KMS-11 (cell line): Measurements from ENCODE around the gene FIGNL2.

ENCODE experiments used
- H2AFZ ChIP-seq: fragments of 200-600 bp; sonication (generic); 2 replicates; pipeline ENCODE4 v1.6.1; 2016; ENCODE audit warnings: antibody characterized with exemption, mixed run types, low read depth
- H3K27ac ChIP-seq: fragments of 200-600 bp; sonication (generic); 2 replicates; pipeline ENCODE4 v1.6.1; 2016; ENCODE audit warnings: mild to moderate bottlenecking, mixed run types
- H3K27me3 ChIP-seq: fragments of 200-600 bp; sonication (generic); 2 replicates; pipeline ENCODE4 v1.6.1; 2017; ENCODE audit warnings: mild to moderate bottlenecking, low read depth, mixed run types, moderate library complexity; ENCODE audit not compliant: insufficient read depth
- H3K36me3 ChIP-seq: fragments of 200-600 bp; sonication (generic); 2 replicates; pipeline ENCODE4 v1.6.1; 2017; ENCODE audit warnings: mild to moderate bottlenecking, mixed run types; ENCODE audit not compliant: insufficient read depth
- H3K4me1 ChIP-seq: fragments of 200-600 bp; sonication (generic); 2 replicates; pipeline ENCODE4 v1.6.1; 2016; ENCODE audit warnings: mild to moderate bottlenecking, low read depth, mixed run types; ENCODE audit not compliant: poor library complexity, severe bottlenecking
- H3K4me2 ChIP-seq: fragments of 200-600 bp; sonication (generic); 2 replicates; pipeline ENCODE4 v1.7.0; 2016; ENCODE audit warnings: mild to moderate bottlenecking, mixed run types
- H3K4me3 ChIP-seq: fragments of 200-600 bp; sonication (generic); IDR thresholded peaks from 2 replicates; pipeline ENCODE4 v1.6.1; 2017; ENCODE audit warnings: low read depth, low read length, mixed read lengths; ENCODE audit not compliant: insufficient read depth
- H3K79me2 ChIP-seq: fragments of 200-600 bp; sonication (generic); 2 replicates; pipeline ENCODE4 v1.6.1; 2016; ENCODE audit warnings: low read depth, mixed run types; ENCODE audit not compliant: insufficient read depth
- H3K9ac ChIP-seq: fragments of 200-600 bp; sonication (generic); 2 replicates; pipeline ENCODE4 v1.6.1; 2016; ENCODE audit warnings: mild to moderate bottlenecking, mixed run types
- H4K20me1 ChIP-seq: fragments of 200-600 bp; sonication (generic); 2 replicates; pipeline ENCODE4 v1.6.1; 2016; ENCODE audit warnings: mild to moderate bottlenecking, mixed run types; ENCODE audit not compliant: insufficient read depth
- TF ChIP-seq, protein P1 (sequence below): fragments of 200-600 bp; sonication (generic); conservative IDR thresholded peaks from 2 replicates; pipeline ENCODE4 v1.6.1; 2017; ENCODE audit warnings: low read depth, mild to moderate bottlenecking, antibody characterized with exemption, low read length, moderate library complexity, mixed read lengths

The FIGNL2 gene

DNA sequence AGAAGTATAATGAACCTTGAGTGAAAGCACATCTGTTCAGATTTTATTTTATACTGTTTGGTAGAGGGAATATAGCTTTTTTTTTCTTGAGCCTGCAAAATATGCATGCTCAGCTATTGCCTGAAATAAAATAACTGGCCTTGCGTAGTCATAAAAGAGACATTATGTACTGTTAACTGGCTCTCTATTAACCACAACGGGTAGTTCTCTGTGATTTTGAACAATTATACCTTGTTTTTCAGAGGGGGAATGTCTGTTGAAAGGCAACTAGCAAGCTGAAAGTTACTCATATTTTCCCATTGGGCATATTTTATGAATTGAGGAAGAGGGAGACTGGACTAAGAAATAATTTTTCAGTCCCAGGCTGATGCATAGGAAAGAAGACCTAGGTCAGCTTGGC lies 62.6 kb downstream of the FIGNL2 start:
- no peak overlapping the region for H3K4me3 ChIP-seq
- H2AFZ ChIP-seq = no peak overlapping the region
- H3K4me1 ChIP-seq = no peaks in the 10 kb centered on the region
- TF ChIP-seq, protein P1, sequence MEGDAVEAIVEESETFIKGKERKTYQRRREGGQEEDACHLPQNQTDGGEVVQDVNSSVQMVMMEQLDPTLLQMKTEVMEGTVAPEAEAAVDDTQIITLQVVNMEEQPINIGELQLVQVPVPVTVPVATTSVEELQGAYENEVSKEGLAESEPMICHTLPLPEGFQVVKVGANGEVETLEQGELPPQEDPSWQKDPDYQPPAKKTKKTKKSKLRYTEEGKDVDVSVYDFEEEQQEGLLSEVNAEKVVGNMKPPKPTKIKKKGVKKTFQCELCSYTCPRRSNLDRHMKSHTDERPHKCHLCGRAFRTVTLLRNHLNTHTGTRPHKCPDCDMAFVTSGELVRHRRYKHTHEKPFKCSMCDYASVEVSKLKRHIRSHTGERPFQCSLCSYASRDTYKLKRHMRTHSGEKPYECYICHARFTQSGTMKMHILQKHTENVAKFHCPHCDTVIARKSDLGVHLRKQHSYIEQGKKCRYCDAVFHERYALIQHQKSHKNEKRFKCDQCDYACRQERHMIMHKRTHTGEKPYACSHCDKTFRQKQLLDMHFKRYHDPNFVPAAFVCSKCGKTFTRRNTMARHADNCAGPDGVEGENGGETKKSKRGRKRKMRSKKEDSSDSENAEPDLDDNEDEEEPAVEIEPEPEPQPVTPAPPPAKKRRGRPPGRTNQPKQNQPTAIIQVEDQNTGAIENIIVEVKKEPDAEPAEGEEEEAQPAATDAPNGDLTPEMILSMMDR = no peak
- H3K4me2 ChIP-seq = no peak overlapping the region
- H3K27ac ChIP-seq = no peak overlapping the region
- H3K9ac ChIP-seq = no peak overlapping the region
- H4K20me1 ChIP-seq = no peaks in the 10 kb centered on the region
- no peaks in the 10 kb centered on the region for H3K36me3 ChIP-seq
- H3K79me2 ChIP-seq = no peaks in the 10 kb centered on the region
- H3K27me3 ChIP-seq = no peaks in the 10 kb centered on the region

DNA sequence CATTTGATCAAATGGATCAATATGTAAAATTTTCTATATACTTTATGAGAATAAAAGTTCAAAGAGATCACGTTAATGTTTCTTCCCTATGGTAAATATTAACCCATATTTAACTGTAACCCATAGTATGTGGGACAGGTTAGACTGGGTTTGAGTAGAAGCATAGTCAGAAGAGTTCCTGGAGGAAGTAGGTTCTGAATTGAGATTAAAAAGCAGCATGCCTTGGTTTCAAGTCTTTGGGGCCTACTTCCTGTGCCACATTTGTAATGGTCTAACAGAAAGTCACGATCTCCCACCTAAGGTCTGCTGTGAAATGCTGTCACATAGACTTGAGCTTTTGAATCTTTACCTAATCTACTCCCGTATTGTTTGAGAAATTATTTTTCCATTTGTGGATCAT lies 63.8 kb downstream of the FIGNL2 start:
- no peaks in the 10 kb centered on the region for H4K20me1 ChIP-seq
- TF ChIP-seq, protein P1 = no peak
- H3K4me2 ChIP-seq = no peak overlapping the region
- no peak overlapping the region for H3K9ac ChIP-seq
- H3K36me3 ChIP-seq = no peaks in the 10 kb centered on the region
- no peaks in the 10 kb centered on the region for H3K4me1 ChIP-seq
- H2AFZ ChIP-seq = no peak overlapping the region
- H3K4me3 ChIP-seq = no peak overlapping the region
- no peak overlapping the region for H3K27ac ChIP-seq
- no peaks in the 10 kb centered on the region for H3K27me3 ChIP-seq
- no peaks in the 10 kb centered on the region for H3K79me2 ChIP-seq

DNA sequence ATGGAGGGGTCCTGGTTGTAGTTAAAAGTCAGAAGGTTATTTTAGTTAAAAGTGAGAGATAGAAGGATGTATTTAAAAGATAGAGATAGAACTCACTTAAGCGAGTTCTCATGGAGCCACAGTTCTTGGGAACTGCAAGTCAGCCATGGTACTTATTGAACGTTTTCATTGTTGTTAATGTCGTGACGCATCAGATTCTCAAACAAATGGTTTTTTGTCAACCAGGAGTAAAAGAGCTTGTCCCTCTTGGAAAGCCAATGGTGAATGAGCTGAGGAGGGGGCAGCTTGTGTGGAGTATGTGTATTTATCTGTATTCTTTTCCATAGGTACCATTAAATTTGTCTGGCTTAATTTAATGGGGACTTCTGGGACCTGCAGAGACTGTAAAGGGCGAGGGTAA lies 68.6 kb downstream of the FIGNL2 start:
- no peak overlapping the region for H3K9ac ChIP-seq
- TF ChIP-seq, protein P1 = no peak

DNA sequence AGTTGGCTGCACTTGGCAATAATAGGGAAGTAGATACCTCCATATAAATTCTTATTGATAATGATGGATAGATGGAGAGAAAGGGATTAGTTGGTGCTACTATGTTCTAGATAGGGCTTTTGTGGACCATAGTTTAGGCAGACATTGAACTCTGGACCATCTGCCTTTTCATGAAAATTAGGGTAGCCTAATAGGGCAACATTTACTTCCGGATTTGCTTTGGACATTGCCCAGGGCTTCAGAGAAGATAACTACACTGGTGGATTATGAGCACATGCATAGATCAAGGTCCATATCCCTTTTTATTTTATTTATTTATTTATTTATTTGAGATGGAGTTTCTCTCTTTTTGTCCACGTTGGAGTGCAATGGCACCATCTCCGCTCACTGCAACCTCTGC lies 70.5 kb downstream of the FIGNL2 start:
- no peak overlapping the region for H3K4me3 ChIP-seq
- no peaks in the 10 kb centered on the region for H3K4me1 ChIP-seq
- H4K20me1 ChIP-seq = no peaks in the 10 kb centered on the region
- no peaks in the 10 kb centered on the region for H3K36me3 ChIP-seq
- H2AFZ ChIP-seq = no peak overlapping the region
- no peaks in the 10 kb centered on the region for H3K79me2 ChIP-seq
- no peak overlapping the region for H3K9ac ChIP-seq
- TF ChIP-seq, protein P1 = no peak
- no peak overlapping the region for H3K27ac ChIP-seq
- no peak overlapping the region for H3K4me2 ChIP-seq
- no peaks in the 10 kb centered on the region for H3K27me3 ChIP-seq

More for the DNA sequence above, 68.6 kb downstream of the FIGNL2 start:
- Histone ChIP-seq H3K4me3 (no peak overlapping the region), H3K4me2 (no peak overlapping the region), H3K27me3 (no peaks in the 10 kb centered on the region), H3K36me3 (no peaks in the 10 kb centered on the region), H3K27ac (no peak overlapping the region), H4K20me1 (no peaks in the 10 kb centered on the region), H3K79me2 (no peaks in the 10 kb centered on the region), H3K4me1 (no peaks in the 10 kb centered on the region), H2AFZ (no peak overlapping the region)
